Lung (tissue), 12 donors: ENCODE data around the gene WAPL. TPM values are rescaled to one million over a fixed set of nuclear protein-coding genes. Genes with fewer than 3 reads are reported as not detected.
A peak's percentile ranks its signal among the peaks of the same experiment; 100 is the strongest.

Experiments
- ATAC-seq: fragments of 200-7000 bp; cut with Tn5 transposase; one replicate; pipeline ENCODE4 v1.9.1; 2020; ENCODE audit warnings: moderate number of reproducible peaks; ENCODE audit not compliant: insufficient read depth, low FRiP score
- DNase-seq, 3 donors: peaks; one replicate each; pipeline ENCODE4 v3.0.0-alpha.2; 2013 to 2017
- H3K27ac ChIP-seq, 2 donors: one replicate each; pipeline ENCODE4 v1.5.1; 2013; ENCODE audit warnings: mild to moderate bottlenecking in 2 of 2, moderate library complexity in 2 of 2, control low read depth in 1 of 2, inconsistent platforms in 1 of 2, low read depth in 1 of 2, low read length in 1 of 2
- H3K27me3 ChIP-seq, 3 donors: one replicate each; pipeline ENCODE4 v1.5.1; 2013; ENCODE audit warnings: low read length in 2 of 3; ENCODE audit not compliant: control insufficient read depth in 3 of 3, insufficient read depth in 3 of 3
- H3K36me3 ChIP-seq, 4 donors: one replicate each; pipeline ENCODE4 v1.5.1; 2013; ENCODE audit warnings: low read length in 4 of 4, mild to moderate bottlenecking in 1 of 4, moderate library complexity in 1 of 4; ENCODE audit not compliant: control insufficient read depth in 4 of 4, insufficient read depth in 4 of 4
- H3K4me1 ChIP-seq, 5 donors: one replicate each; pipeline ENCODE4 v1.5.1; 2013; ENCODE audit warnings: low read length in 5 of 5, mild to moderate bottlenecking in 2 of 5, moderate library complexity in 1 of 5; ENCODE audit not compliant: control insufficient read depth in 5 of 5, insufficient read depth in 5 of 5
- H3K4me3 ChIP-seq: one replicate; pipeline ENCODE4 v1.5.1; 2013; ENCODE audit warnings: mild to moderate bottlenecking, control low read depth, moderate library complexity
- H3K9ac ChIP-seq, 2 donors: one replicate each; pipeline ENCODE4 v1.5.1; 2013; ENCODE audit warnings: low read length in 2 of 2, control low read depth in 1 of 2; ENCODE audit not compliant: insufficient read depth in 1 of 2
- H3K9me3 ChIP-seq, 4 donors: one replicate each; pipeline ENCODE4 v1.5.1; 2013; ENCODE audit warnings: low read length in 3 of 4, mild to moderate bottlenecking in 1 of 4, moderate library complexity in 1 of 4; ENCODE audit not compliant: control insufficient read depth in 4 of 4, insufficient read depth in 3 of 4
- whole genome bisulfite sequencing, 2 donors: extraction: QIAGEN DNeasy Blood & Tissue Kit; methylation state at CpG; one replicate each; pipeline ENCODE4 v1.1.7; 2013; 5-methylcytosine and 5-hydroxymethylcytosine counted together
- polyA plus RNA-seq, 2 donors: library from polyadenylated mRNA; stranded (reverse); fragments of 200-250 nt; gene quantifications; one replicate each; pipeline ENCODE4 v1.2.1, GENCODE V29; 2013
- total RNA-seq, 2 donors: library from RNA; depleted of rRNA in 1 of 2; stranded (reverse); fragments of >200 nt in 1 of 2; gene quantifications; one replicate each; pipeline ENCODE4 v1.2.1, GENCODE V29; 2014 to 2021
- TF ChIP-seq, protein P1 (sequence below): IDR thresholded peaks from 2 replicates; pipeline ENCODE4 v1.5.1; 2012; ENCODE audit warnings: mild to moderate bottlenecking; ENCODE audit errors: control extremely low read depth, extremely low read depth
- donor health status: control.
- donor health status: control.
- donor health status: Bipolar disorder and iron deficiency.
- donor health status: healthy.
- donor health status: DM: yes; HTN: yes; CAD: no.

The WAPL gene
- total and polyA plus RNA-seq, 4 donors = 15.0 to 67.8 (median 24.0) TPM

DNA sequence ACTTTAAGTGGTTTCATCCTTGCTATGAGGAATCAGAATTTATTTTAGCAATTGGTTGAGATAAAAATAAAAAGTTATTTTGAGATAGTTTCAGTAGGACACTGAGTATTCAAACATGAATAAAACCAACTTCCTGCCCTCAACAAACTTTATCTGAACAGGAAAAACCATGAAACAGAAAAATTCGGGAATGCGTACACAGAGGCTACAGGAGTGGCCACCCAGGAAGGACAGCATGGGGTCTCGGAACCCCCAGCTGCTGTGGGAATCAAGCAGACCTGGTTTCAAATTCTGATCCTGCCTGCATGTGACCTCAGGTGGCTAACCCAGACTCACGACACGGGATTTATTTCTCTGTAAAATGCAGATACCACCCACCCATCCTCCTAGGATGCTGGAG, 106.0 kb downstream of the WAPL start:
- H3K27me3 ChIP-seq = peaks cover 0 to 6% (median 0%) of the 10 kb centered on the region in 3 donors
- TF ChIP-seq, protein P1, sequence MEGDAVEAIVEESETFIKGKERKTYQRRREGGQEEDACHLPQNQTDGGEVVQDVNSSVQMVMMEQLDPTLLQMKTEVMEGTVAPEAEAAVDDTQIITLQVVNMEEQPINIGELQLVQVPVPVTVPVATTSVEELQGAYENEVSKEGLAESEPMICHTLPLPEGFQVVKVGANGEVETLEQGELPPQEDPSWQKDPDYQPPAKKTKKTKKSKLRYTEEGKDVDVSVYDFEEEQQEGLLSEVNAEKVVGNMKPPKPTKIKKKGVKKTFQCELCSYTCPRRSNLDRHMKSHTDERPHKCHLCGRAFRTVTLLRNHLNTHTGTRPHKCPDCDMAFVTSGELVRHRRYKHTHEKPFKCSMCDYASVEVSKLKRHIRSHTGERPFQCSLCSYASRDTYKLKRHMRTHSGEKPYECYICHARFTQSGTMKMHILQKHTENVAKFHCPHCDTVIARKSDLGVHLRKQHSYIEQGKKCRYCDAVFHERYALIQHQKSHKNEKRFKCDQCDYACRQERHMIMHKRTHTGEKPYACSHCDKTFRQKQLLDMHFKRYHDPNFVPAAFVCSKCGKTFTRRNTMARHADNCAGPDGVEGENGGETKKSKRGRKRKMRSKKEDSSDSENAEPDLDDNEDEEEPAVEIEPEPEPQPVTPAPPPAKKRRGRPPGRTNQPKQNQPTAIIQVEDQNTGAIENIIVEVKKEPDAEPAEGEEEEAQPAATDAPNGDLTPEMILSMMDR = no peak
- no peak overlapping the region for H3K4me3 ChIP-seq
- no peaks in the 10 kb centered on the region for H3K9me3 ChIP-seq
- H3K4me1 ChIP-seq = peaks cover 0 to 5% (median 0%) of the 10 kb centered on the region in 5 donors
- DNase-seq = no peak
- no peak for ATAC-seq
- H3K36me3 ChIP-seq = no peaks in the 10 kb centered on the region
- H3K27ac ChIP-seq = no peak overlapping the region
- no peak overlapping the region for H3K9ac ChIP-seq
- 49 to 57% methylated on average over 5 of the region's 5 CpGs for WGBS, 2 donors

DNA sequence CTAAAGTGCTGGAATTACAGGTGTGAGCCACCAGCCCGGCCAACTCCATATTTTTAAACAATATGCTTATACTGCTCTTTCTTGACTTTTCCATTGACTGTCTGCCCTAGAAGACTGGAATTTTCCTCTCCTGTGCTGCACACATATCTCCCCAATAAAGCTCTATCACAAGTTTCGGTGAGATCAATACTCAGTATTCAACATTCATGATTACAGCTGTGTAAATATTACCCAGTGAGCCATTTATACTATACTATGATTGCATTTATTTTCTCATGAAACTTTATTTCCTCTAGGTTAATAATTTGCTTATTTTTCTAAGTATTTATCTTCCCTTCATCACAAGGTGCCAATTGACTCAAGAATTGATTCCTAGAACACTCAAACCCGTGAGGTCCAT, 106.5 kb downstream of the WAPL start:
- TF ChIP-seq, protein P1 = no peak
- WGBS, 2 donors = 82 to 88% methylated on average over 3 of the region's 3 CpGs
- Histone ChIP-seq H3K9me3 (no peaks in the 10 kb centered on the region), H3K36me3 (no peaks in the 10 kb centered on the region), H3K27ac (no peak overlapping the region), H3K4me1 (peaks cover 0 to 5% (median 0%) of the 10 kb centered on the region in 5 donors), H3K9ac (no peak overlapping the region), H3K27me3 (peaks cover 0 to 6% (median 0%) of the 10 kb centered on the region in 3 donors), H3K4me3 (no peak overlapping the region)
- ATAC-seq (no peak), DNase-seq (no peak)

DNA sequence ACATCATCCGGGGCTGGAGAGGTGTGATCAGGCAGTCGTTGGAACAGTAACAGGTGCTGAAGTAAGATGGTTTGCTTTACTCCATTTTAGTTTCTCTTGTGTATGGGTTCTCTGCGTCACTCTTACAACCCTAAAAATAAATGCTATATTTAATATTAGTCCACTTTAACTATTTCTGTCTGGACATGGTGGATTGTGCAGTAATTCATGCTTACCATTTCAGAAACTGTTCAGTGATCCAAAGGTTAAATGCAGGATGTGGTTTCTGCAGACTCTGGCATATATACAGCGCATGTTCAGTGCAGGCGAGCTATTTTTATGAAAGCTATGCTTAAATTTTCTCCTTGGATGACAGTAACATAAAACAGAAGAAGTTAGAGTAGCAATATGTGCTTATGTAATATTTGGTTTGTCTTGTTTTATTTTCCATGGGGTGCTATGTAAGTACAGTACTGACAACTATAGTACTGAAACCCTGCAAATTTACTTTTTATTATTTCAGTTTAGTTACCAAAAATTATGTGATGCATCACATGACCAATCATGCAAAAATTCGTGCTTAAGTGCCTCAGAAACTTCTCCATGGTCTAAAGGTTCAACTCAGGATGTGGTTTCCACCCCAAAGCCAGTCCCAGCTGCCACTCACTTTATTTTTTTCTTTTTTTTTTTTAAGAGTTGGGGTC, 108.4 kb downstream of the WAPL start:
- peak in 1 of 3 donors; percentile 32 for DNase-seq
- WGBS, 2 donors = 26 to 51% methylated on average over 6 of the region's 6 CpGs
- no peak overlapping the region for H3K27ac ChIP-seq

More for the DNA sequence above, 108.4 kb downstream of the WAPL start:
- no peak overlapping the region for H3K4me3 ChIP-seq
- peaks cover 0 to 6% (median 0%) of the 10 kb centered on the region in 3 donors for H3K27me3 ChIP-seq
- no peaks in the 10 kb centered on the region for H3K36me3 ChIP-seq
- TF ChIP-seq, protein P1 = no peak
- H3K9ac ChIP-seq = no peak overlapping the region
- no peaks in the 10 kb centered on the region for H3K9me3 ChIP-seq
- peaks cover 0 to 5% (median 0%) of the 10 kb centered on the region in 5 donors for H3K4me1 ChIP-seq
- no peak for ATAC-seq
